Measurements from ENCODE around the gene JAZF1.

Gene JAZF1

GRCh38 chr7:28055161-28055544 is 125.4 kb downstream of the JAZF1 start:
- ChIA-PET POLR2A (no interaction called here), CTCF (interaction anchor here (0.7 to 1.7 kb wide), 4 partner anchors 15 to 209 kb away, joined by 3 to 6 read pairs (median 4); no protein-coding TSS in a partner anchor)
- TF ChIP-seq CTCF (IDR thresholded peaks at IDR 0.05; ENCODE audit: control extremely low read depth, extremely low read depth, low read depth, missing control alignments), result no peak
- no peak for DNase-seq (ENCODE audit: extremely low spot score)

- no peak for TF ChIP-seq CTCF (IDR thresholded peaks at IDR 0.05; ENCODE audit: control extremely low read depth, extremely low read depth, low read depth, missing control alignments)
- DNase-seq (ENCODE audit: extremely low spot score), result no peak
- POLR2A ChIA-PET, result no interaction called here
- CTCF ChIA-PET, result interaction anchor here (1.1 to 1.7 kb wide), 3 partner anchors 15 to 35 kb away, joined by 3 to 6 read pairs (median 5); no protein-coding TSS in a partner anchor
Observed at GRCh38 chr7:28054531-28055160, 125.9 kb downstream of the JAZF1 start.

GRCh38 chr7:28052933-28053332 is 127.7 kb downstream of the JAZF1 start:
- DNase-seq (ENCODE audit: extremely low spot score), result no peak
- POLR2A ChIA-PET, result no interaction called here
- CTCF ChIA-PET, result interaction anchor here (3.2 kb wide), 1 partner anchor 9 kb away, joined by 18 read pairs; no protein-coding TSS in a partner anchor
- TF ChIP-seq CTCF (IDR thresholded peaks at IDR 0.05; ENCODE audit: control extremely low read depth, extremely low read depth, low read depth, missing control alignments), result no peak

- ChIA-PET CTCF (interaction anchor here (0.9 kb wide), 2 partner anchors 13 to 22 kb away, joined by 3 read pairs; no protein-coding TSS in a partner anchor), POLR2A (no interaction called here)
- DNase-seq (ENCODE audit: extremely low spot score), result no peak
- TF ChIP-seq CTCF (IDR thresholded peaks at IDR 0.05; ENCODE audit: control extremely low read depth, extremely low read depth, low read depth, missing control alignments), result no peak
Observed at GRCh38 chr7:28048694-28049093, 131.9 kb downstream of the JAZF1 start.

GRCh38 chr7:28046035-28046434 is 134.6 kb downstream of the JAZF1 start:
- no peak for TF ChIP-seq CTCF (IDR thresholded peaks at IDR 0.05; ENCODE audit: control extremely low read depth, extremely low read depth, low read depth, missing control alignments)
- CTCF ChIA-PET, result interaction anchor here (1.2 kb wide), 1 partner anchor 16 kb away, joined by 3 read pairs; no protein-coding TSS in a partner anchor
- no peak for DNase-seq (ENCODE audit: extremely low spot score)
- POLR2A ChIA-PET, result no interaction called here

- CTCF ChIA-PET, result interaction anchor here (1.2 kb wide), 1 partner anchor 16 kb away, joined by 3 read pairs; no protein-coding TSS in a partner anchor
- no peak for DNase-seq (ENCODE audit: extremely low spot score)
- no peak for TF ChIP-seq CTCF (IDR thresholded peaks at IDR 0.05; ENCODE audit: control extremely low read depth, extremely low read depth, low read depth, missing control alignments)
- POLR2A ChIA-PET, result no interaction called here
Observed at GRCh38 chr7:28045592-28045991, 135.0 kb downstream of the JAZF1 start.
